HK-2 (cell line): ENCODE results near the gene TTC34.

Experiments
- DNase-seq: peaks from one replicate; pipeline ENCODE4 v3.0.0-alpha.2; 2018; ENCODE audit not compliant: unreplicated experiment

Gene TTC34

GRCh38 chr1:2591581-2592261 lies 209.8 kb downstream of the TTC34 start:
- DNase-seq = no peak

GRCh38 chr1:2591233-2591580 lies 210.3 kb downstream of the TTC34 start:
- DNase-seq = no peak

GRCh38 chr1:2590233-2591141 lies 211.0 kb downstream of the TTC34 start:
- DNase-seq = no peak

- DNase-seq = no peak
These were observed 211.9 kb downstream of the TTC34 start for GRCh38 chr1:2589431-2590232.

GRCh38 chr1:2588661-2589430 lies 212.6 kb downstream of the TTC34 start:
- no peak for DNase-seq

GRCh38 chr1:2587860-2588571 lies 213.5 kb downstream of the TTC34 start:
- DNase-seq = no peak

- DNase-seq = no peak
These were observed 214.2 kb downstream of the TTC34 start for GRCh38 chr1:2587071-2587859.

- peak; percentile 99 for DNase-seq
These were observed 215.1 kb downstream of the TTC34 start, which contains the start of gene PRXL2B for GRCh38 chr1:2586154-2587070. TSS of gene PRXL2B (plus strand) at chr1:2586777. CDS start at chr1:2586886, 109 bp downstream.
